ENCODE results near the gene HMGN1. TPM values are rescaled to one million over a fixed set of nuclear protein-coding genes. Genes with fewer than 3 reads are reported as not detected.

HMGN1 gene
- polyA plus RNA-seq, 1 donor from 2014 or later, result 2,070 TPM

GRCh38 chr21:39344848-39345247 lies 4.0 kb downstream of the HMGN1 start:
- H3K4me2 ChIP-seq (ENCODE audit: low read length), result peak overlapping the region; percentile 89
- peaks cover 49% of the 10 kb centered on the region for H3K79me2 ChIP-seq (replicated peaks; ENCODE audit: insufficient read depth, low read length)
- TF ChIP-seq RAD21 (conservative IDR thresholded peaks at IDR 0.05), result no peak
- TF ChIP-seq SMC3 (conservative IDR thresholded peaks at IDR 0.05; ENCODE audit: poor library complexity), result no peak
- no peak for TF ChIP-seq REST (IDR thresholded peaks at IDR 0.05; ENCODE audit: borderline replicate concordance)
- TF ChIP-seq MXI1 (conservative IDR thresholded peaks at IDR 0.05; ENCODE audit: poor library complexity, severe bottlenecking), result no peak
- TF ChIP-seq POLR2AphosphoS5 (IDR thresholded peaks at IDR 0.05), result no peak
- no peak for TF ChIP-seq EZH2 (IDR thresholded peaks at IDR 0.05; ENCODE audit: borderline replicate concordance, insufficient read depth, low read length, poor library complexity, severe bottlenecking)
- no peak for TF ChIP-seq CTCF (IDR thresholded peaks at IDR 0.05; ENCODE audit: poor library complexity, severe bottlenecking)
- TF ChIP-seq TAF1 (IDR thresholded peaks at IDR 0.05; ENCODE audit: low read depth), result no peak
- TF ChIP-seq EP300 (conservative IDR thresholded peaks at IDR 0.05; ENCODE audit: poor library complexity, severe bottlenecking), result no peak
- no peak overlapping the region for H3K9ac ChIP-seq (ENCODE audit: low read length)
- no peaks in the 10 kb centered on the region for H3K9me2 ChIP-seq (ENCODE audit: insufficient read depth, low read length)
- peak overlapping the region; percentile 87 for H3K4me3 ChIP-seq (ENCODE audit: low read length)
- no peaks in the 10 kb centered on the region for H3K27me3 ChIP-seq (ENCODE audit: insufficient read depth, low read depth, low read length)
- peaks cover 17% of the 10 kb centered on the region for H4K20me1 ChIP-seq (ENCODE audit: insufficient read depth)
- H2AFZ ChIP-seq (ENCODE audit: low read depth, low read length), result no peak overlapping the region
- H3K27ac ChIP-seq (ENCODE audit: low read length), result no peak overlapping the region
- H3K9me3 ChIP-seq (ENCODE audit: low read length), result no peaks in the 10 kb centered on the region
- H3K36me3 ChIP-seq (ENCODE audit: insufficient read depth, low read length), result no peaks in the 10 kb centered on the region
- peaks cover 2% of the 10 kb centered on the region for H3F3A ChIP-seq (ENCODE audit: insufficient read depth, low read length, poor library complexity, severe bottlenecking)

GRCh38 chr21:39341249-39341923 lies 7.5 kb downstream of the HMGN1 start:
- H3K4me3 ChIP-seq (ENCODE audit: low read length), result no peak overlapping the region
- H2AFZ ChIP-seq (ENCODE audit: low read depth, low read length), result no peak overlapping the region
- H4K20me1 ChIP-seq (ENCODE audit: insufficient read depth), result peaks cover 17% of the 10 kb centered on the region
- H3K27me3 ChIP-seq (ENCODE audit: insufficient read depth, low read depth, low read length), result no peaks in the 10 kb centered on the region
- H3K36me3 ChIP-seq (ENCODE audit: insufficient read depth, low read length), result no peaks in the 10 kb centered on the region
- no peak overlapping the region for H3K27ac ChIP-seq (ENCODE audit: low read length)
- TF ChIP-seq RAD21 (conservative IDR thresholded peaks at IDR 0.05), result no peak
- no peak for TF ChIP-seq EZH2 (IDR thresholded peaks at IDR 0.05; ENCODE audit: borderline replicate concordance, insufficient read depth, low read length, poor library complexity, severe bottlenecking)
- TF ChIP-seq EP300 (conservative IDR thresholded peaks at IDR 0.05; ENCODE audit: poor library complexity, severe bottlenecking), result no peak
- no peak for TF ChIP-seq SMC3 (conservative IDR thresholded peaks at IDR 0.05; ENCODE audit: poor library complexity)
- no peak for TF ChIP-seq CTCF (IDR thresholded peaks at IDR 0.05; ENCODE audit: poor library complexity, severe bottlenecking)
- no peak for TF ChIP-seq POLR2AphosphoS5 (IDR thresholded peaks at IDR 0.05)
- no peak for TF ChIP-seq MXI1 (conservative IDR thresholded peaks at IDR 0.05; ENCODE audit: poor library complexity, severe bottlenecking)
- no peak for TF ChIP-seq REST (IDR thresholded peaks at IDR 0.05; ENCODE audit: borderline replicate concordance)
- no peak for TF ChIP-seq TAF1 (IDR thresholded peaks at IDR 0.05; ENCODE audit: low read depth)
- H3K4me2 ChIP-seq (ENCODE audit: low read length), result no peak overlapping the region
- no peaks in the 10 kb centered on the region for H3F3A ChIP-seq (ENCODE audit: insufficient read depth, low read length, poor library complexity, severe bottlenecking)
- H3K9me3 ChIP-seq (ENCODE audit: low read length), result no peaks in the 10 kb centered on the region
- no peaks in the 10 kb centered on the region for H3K9me2 ChIP-seq (ENCODE audit: insufficient read depth, low read length)
- peaks cover 30% of the 10 kb centered on the region for H3K79me2 ChIP-seq (replicated peaks; ENCODE audit: insufficient read depth, low read length)
- no peak overlapping the region for H3K9ac ChIP-seq (ENCODE audit: low read length)

All from neural cell (in vitro differentiated cells).